ENCODE measurements around the gene GRK7. TPM values are rescaled to one million over a fixed set of nuclear protein-coding genes. Genes with fewer than 3 reads are reported as not detected.

The GRK7 gene
- total and polyA plus RNA-seq, 2 of the 13 experiments (the other 11 are each of a cell fraction or from before 2014, with no cell fraction given), result not detected

- no peaks in the 10 kb centered on the region for H3K79me2 ChIP-seq (ENCODE audit: insufficient read depth, low read length)
- BruUV-seq (replicated peaks), result no TSS peak
- no peaks in the 10 kb centered on the region for H3K9me3 ChIP-seq (ENCODE audit: low read length)
- in situ Hi-C loops (cut with HindIII; ENCODE audit: extremely low pct_ligation_motif_present, low pct_unique_long_range_greater_than_20kb) (no loop called here), intact Hi-C loops (cut with micrococcal nuclease; ENCODE audit: unreplicated experiment) (no loop called here)
- H3K4me1 ChIP-seq (ENCODE audit: insufficient read depth, low read length), result peaks cover 12% of the 10 kb centered on the region
- no peak for DNase-seq (ENCODE audit: low spot score)
- no peak overlapping the region for H3K27ac ChIP-seq (ENCODE audit: extremely low read length, insufficient read depth, low read length)
- peak; percentile 43 for ATAC-seq
- H3K9ac ChIP-seq (ENCODE audit: insufficient read depth, low read depth, low read length), result no peak overlapping the region
- POLR2A ChIA-PET, result no interaction called here
- FAIRE-seq, result no peak
- H3K4me3 ChIP-seq (replicated peaks in 1 of 3; ENCODE audit: insufficient read depth in 1 of 3, low read depth in 2 of 3, low read length in 3 of 3), result no peak overlapping the region
- H4K20me1 ChIP-seq (ENCODE audit: insufficient read depth, low read length), result no peaks in the 10 kb centered on the region
- H3K27me3 ChIP-seq (ENCODE audit: control insufficient read depth in 1 of 2, insufficient read depth in 2 of 2, low read length in 2 of 2), result peaks cover 0 to 10% of the 10 kb centered on the region in 2 experiments; a peak in 2 of 5 replicates
- CTCF ChIA-PET (ENCODE audit: low intra/inter-chr PET ratio, low total read pairs), result no interaction called here
- H2AFZ ChIP-seq (ENCODE audit: low read length), result no peak overlapping the region
- H3K36me3 ChIP-seq (replicated peaks in 1 of 2; ENCODE audit: control insufficient read depth in 1 of 2, insufficient read depth in 2 of 2, low read length in 2 of 2), result no peaks in the 10 kb centered on the region
- H3K4me2 ChIP-seq (ENCODE audit: low read depth, low read length), result no peak overlapping the region
- WGBS (ENCODE audit: low lambda C conversion rate), result 61% methylated on average over 1 of the region's 1 CpG
- TF ChIP-seq PAX8 (CRISPR knock-in tag; IDR thresholded peaks at IDR 0.05; ENCODE audit: borderline replicate concordance) (no peak), SNRNP70 (IDR thresholded peaks at IDR 0.05; ENCODE audit: low read depth, low read length) (no peak), ZNF121 (CRISPR knock-in tag; IDR thresholded peaks at IDR 0.05) (no peak), SMAD3 (CRISPR knock-in tag; IDR thresholded peaks at IDR 0.05) (no peak), CEBPZ (IDR thresholded peaks at IDR 0.05; ENCODE audit: low read length) (no peak), MZF1 (CRISPR knock-in tag; IDR thresholded peaks at IDR 0.05; ENCODE audit: borderline replicate concordance) (no peak), KAT8 (CRISPR knock-in tag; IDR thresholded peaks at IDR 0.05) (no peak), ZNF780A (CRISPR knock-in tag; IDR thresholded peaks at IDR 0.05) (no peak), IKZF5 (CRISPR knock-in tag; IDR thresholded peaks at IDR 0.05) (no peak), HOXA9 (CRISPR knock-in tag; IDR thresholded peaks at IDR 0.05; ENCODE audit: borderline replicate concordance) (no peak), MYPOP (CRISPR knock-in tag; IDR thresholded peaks at IDR 0.05) (no peak), ZBTB8A (CRISPR knock-in tag; IDR thresholded peaks at IDR 0.05; ENCODE audit: borderline replicate concordance, low read depth) (no peak), ZNF12 (CRISPR knock-in tag; IDR thresholded peaks at IDR 0.05) (no peak), BRF2 (CRISPR knock-in tag; IDR thresholded peaks at IDR 0.05) (no peak)
- TF ChIP-seq, protein P1, sequence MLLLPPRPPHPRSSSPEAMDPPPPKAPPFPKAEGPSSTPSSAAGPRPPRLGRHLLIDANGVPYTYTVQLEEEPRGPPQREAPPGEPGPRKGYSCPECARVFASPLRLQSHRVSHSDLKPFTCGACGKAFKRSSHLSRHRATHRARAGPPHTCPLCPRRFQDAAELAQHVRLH (CRISPR knock-in tag; IDR thresholded peaks at IDR 0.05; ENCODE audit: borderline replicate concordance, low read depth), result no peak
- TF ChIP-seq, protein P2, sequence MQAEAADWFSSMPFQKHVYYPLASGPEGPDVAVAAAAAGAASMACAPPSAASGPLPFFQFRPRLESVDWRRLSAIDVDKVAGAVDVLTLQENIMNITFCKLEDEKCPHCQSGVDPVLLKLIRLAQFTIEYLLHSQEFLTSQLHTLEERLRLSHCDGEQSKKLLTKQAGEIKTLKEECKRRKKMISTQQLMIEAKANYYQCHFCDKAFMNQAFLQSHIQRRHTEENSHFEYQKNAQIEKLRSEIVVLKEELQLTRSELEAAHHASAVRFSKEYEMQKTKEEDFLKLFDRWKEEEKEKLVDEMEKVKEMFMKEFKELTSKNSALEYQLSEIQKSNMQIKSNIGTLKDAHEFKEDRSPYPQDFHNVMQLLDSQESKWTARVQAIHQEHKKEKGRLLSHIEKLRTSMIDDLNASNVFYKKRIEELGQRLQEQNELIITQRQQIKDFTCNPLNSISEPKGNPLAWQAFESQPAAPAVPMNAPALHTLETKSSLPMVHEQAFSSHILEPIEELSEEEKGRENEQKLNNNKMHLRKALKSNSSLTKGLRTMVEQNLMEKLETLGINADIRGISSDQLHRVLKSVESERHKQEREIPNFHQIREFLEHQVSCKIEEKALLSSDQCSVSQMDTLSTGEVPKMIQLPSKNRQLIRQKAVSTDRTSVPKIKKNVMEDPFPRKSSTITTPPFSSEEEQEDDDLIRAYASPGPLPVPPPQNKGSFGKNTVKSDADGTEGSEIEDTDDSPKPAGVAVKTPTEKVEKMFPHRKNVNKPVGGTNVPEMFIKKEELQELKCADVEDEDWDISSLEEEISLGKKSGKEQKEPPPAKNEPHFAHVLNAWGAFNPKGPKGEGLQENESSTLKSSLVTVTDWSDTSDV (CRISPR knock-in tag; IDR thresholded peaks at IDR 0.05), result no peak
Measured at GRCh38 chr3:141764465-141764864, 1.3 kb downstream of the GRK7 start.
